ENCODE measurements around the gene CLDN25.
"Not testable (repeated sequence)": the region's sequence is repeated elsewhere in the genome, so short reads cannot be mapped to it uniquely, and the experiment has no call there.

CLDN25 gene

GRCh38 chr11:113779496-113779895 is at the start of gene CLDN25:
Gene CLDN25 (plus strand): TSS chr11:113779796. CDS start chr11:113779796, 0 bp downstream.
- no peak for DNase-seq (ENCODE audit: low read depth in 2 of 2)

DNA sequence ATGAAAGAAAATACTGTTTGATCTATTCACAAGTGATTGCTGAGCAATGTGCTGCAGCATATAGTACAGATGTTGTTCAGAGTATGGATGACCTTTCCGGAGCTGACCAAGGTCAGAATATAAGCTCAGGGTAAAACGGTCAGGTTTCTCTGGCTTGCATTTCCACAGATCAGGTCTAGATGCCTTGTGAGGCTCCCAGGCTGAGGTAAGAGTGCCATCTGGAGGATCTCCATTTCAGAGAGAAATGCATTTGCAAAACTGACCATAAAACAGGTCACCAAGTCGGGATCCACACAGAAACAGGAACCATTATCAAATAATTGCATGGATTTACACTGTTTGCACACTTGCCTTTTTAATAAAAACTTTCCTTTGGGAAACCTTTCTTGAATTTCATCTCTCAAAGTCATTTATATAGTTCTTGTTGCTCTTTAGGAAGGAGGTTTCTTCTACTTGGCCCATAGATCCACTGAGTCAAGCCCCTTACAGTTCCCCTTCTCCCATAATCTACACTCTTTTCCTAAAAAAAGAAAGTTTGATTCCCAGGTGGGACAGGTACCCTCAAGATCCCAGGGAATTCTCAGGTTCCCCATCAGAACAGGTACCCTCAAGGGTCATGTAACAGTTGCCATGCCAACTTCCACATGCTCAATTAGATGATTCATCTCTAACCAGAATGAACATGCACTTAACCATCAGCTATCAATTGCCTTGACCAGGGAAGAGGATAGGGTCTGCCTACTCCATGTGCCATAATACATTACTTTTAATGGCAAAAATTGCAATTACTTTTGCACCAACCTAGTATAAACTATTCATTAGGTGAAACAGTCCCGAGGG is 48.5 kb upstream of the CLDN25 start:
- DNase-seq (ENCODE audit: low read depth in 2 of 2) = no peak

DNA sequence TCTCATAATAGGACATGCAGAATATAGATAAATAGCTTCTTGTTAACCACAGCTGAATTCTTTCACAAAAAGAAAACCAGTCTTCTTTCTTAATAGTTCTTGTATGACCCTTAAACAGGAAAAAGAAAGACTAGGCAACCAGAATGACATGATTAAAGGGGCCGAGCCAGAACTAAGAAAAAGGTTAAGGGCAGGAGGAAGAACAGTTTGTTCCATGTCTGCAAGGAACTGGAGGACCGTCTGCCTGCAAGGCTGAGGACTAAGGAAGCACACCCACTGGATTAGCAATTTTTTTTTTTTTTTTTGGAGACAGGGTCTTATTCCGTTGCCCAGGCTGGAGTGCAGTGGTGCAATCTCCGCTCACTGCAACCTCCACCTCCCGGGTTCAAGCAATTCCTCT is 47.5 kb upstream of the CLDN25 start:
- no peak for DNase-seq (ENCODE audit: low read depth in 2 of 2)

GRCh38 chr11:113736323-113736722 is 43.3 kb upstream of the CLDN25 start:
- no peak for DNase-seq (ENCODE audit: low read depth in 2 of 2)

DNA sequence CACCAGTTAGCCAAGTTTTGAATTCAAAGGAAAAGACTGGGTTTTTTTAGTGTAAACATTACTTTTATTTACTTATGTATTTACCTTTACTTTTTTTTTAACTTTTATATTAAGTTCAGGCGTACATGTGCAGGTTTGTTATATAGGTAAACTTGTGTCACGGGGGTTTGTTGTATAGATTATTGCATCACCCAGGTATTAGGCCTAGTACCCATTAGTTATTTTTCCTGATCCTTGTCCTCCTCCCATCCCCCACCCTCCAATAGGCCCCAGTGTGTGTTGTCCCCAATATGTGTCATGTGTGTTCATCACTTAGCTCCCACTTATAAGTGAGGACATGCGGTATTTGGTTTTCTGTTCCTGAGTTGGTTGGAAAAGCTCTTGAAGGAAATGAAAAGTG is 26.7 kb upstream of the CLDN25 start:
- no peak for DNase-seq (ENCODE audit: low read depth in 2 of 2)

- no peak for DNase-seq (ENCODE audit: low read depth in 2 of 2)
Observed at GRCh38 chr11:113760241-113760640, 19.4 kb upstream of the CLDN25 start.

GRCh38 chr11:113763040-113763439 is 16.6 kb upstream of the CLDN25 start:
- not testable (repeated sequence) for DNase-seq (ENCODE audit: low read depth in 2 of 2)

- no peak for DNase-seq (ENCODE audit: low read depth in 2 of 2)
Observed at GRCh38 chr11:113764527-113765219, 14.9 kb upstream of the CLDN25 start.

GRCh38 chr11:113771964-113772363 is 7.6 kb upstream of the CLDN25 start:
- no peak for DNase-seq (ENCODE audit: low read depth in 2 of 2)

GRCh38 chr11:113773092-113773415 is 6.5 kb upstream of the CLDN25 start:
- DNase-seq (ENCODE audit: low read depth in 2 of 2) = peak in 1 of 2 donors; percentile 3

DNA sequence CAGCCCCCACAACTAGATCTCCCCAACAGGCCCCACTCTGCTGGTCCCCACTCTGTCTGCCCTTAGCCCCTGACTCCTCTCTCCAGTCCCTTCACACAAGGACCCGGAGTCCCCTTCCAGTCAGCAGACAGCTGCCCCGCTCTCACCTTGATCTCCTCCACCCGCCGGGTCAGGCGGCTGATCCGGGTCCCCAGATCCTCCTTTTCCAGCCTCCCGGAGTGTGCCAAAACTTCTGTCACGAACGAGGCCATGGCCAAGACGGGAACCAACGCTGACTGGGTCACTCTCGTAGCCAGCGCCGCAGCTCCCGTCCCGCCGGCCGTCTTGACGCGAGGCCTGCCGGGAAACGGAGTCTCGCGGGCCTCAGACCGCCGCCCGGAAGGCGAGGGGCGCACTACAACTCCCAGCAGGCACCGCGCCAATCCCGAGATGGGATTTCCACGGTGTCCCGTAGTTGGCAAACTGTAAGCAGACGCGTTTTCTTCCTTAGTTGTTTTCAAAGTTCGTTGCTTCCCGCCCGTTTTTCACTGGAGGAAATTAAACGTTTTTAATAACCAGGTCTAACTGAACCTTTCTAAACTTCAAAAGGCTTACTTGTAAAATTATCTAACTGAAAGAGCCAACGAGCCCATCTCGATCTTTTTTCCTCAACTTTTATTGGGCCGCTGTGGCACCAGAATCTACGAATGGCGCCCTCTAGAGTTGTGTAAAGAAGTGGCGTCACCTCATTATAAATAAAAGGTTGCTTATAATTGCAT is 6.0 kb upstream of the CLDN25 start, which contains the start of gene ZW10:
ZW10 (minus strand) TSS at position 277 of the 758 bp plus-strand sequence; CDS start at position 251, 26 bp downstream.
- peak; percentile 91 for DNase-seq (ENCODE audit: low read depth in 2 of 2)

DNA sequence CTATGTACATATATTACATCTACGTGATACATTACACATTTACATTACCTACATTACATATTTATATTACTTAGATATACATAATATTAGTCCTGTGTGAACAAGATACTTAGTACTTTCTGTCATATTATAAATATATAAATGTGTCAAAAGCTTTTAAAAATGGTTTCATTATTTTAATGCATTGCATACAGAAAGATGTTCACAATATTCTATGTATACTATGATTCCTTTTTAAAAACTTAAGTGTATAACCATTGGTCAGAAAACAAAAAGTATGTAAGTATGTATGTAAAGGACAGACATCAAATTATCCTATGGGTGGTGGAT is 5.5 kb upstream of the CLDN25 start:
- DNase-seq (ENCODE audit: low read depth in 2 of 2) = no peak

- DNase-seq (ENCODE audit: low read depth in 2 of 2) = no peak
Observed at GRCh38 chr11:113778111-113778910, 1.3 kb upstream of the CLDN25 start.

DNA sequence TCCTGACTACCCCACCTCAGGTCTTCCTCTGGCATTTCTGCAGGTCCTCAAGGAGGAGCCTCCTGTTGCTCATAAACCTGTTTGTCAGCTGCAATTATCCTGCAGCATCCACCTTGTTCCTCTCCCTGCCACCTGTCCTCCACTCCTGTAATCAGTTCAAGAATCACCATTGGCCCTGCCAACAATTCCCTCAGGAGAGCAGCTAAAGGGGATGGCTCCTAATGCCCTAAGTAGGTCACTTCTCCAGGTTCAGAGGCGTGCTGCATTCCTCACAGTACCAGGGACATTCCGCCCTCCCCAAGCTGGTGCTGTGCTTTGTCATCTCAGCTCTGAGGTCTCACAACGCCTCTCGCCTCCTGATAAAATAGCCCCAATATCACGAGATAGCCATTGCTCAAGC is 2.1 kb downstream of the CLDN25 start:
- DNase-seq (ENCODE audit: low read depth in 2 of 2) = no peak

DNA sequence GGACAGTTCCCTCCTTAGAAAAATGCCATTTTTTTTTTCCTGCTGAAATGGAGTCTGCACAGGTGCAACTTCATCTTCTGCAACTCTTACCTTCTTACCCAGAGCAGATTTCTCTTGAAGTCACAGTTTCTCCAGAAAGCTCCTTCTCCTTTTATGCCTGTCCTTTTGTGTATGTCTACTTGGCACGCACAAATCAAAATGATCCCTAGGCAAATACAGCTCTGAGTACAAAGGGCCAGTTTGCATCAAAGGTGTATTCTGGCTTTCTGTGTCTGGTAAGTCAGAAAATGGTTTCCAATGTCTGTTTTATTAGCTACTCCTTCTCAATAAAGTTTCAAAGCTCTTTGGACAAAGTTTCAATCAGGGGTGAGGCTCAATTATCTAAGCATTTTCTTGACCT is 2.5 kb downstream of the CLDN25 start:
- no peak for DNase-seq (ENCODE audit: low read depth in 2 of 2)

DNA sequence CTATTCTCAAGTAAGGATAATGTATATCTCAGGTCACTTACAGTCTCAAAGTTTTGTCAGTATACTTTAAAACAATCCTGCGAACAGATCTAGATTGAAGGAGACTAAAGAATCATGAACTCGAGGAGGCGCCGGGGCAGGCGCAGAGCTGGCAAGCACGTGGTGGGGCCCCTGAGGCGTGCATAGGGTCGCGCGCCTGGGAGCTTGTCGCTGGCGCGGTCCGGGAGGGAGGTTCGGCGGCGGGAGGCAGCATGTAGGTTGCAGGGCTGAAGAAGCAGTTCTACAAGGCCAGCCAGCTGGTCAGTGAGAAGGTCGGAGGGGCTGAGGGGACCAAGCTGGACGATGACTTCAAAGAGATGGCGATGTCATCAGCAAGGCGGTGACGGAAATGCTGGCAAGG is 9.4 kb downstream of the CLDN25 start:
- DNase-seq (ENCODE audit: low read depth in 2 of 2) = not testable (repeated sequence)

- no peak for DNase-seq (ENCODE audit: low read depth in 2 of 2)
Observed at GRCh38 chr11:113789675-113790320, 10.2 kb downstream of the CLDN25 start.

DNA sequence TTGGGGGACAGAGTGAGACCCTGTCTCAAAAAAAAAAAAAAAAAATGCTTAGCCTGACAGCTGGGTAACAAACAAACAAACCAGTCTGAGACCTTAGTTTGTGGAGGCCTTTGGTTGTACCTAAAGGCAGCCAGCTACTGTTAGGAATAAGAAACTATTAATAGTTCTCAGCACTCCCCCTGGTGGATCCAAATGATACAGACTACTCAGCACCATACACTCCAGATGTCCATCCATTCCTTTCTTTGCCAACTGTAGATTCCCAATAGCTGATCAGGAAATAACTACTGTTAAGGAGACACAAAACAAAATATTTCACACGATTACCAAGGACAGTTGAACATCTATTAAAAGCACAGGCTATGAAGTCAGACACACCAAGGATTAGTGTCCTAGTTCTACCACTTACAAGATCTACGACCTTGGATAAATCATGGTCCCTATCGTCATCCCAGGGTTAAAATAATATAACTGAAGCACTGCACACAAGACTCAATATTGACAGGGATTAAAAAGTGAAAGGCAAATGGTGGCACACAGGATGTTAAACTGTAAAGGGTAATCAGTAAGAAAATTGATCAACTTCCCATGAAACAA is 17.2 kb downstream of the CLDN25 start:
- DNase-seq (ENCODE audit: low read depth in 2 of 2) = no peak

- no peak for DNase-seq (ENCODE audit: low read depth in 2 of 2)
Observed at GRCh38 chr11:113802621-113803020, 23.0 kb downstream of the CLDN25 start.

GRCh38 chr11:113805640-113806039 is 26.0 kb downstream of the CLDN25 start:
- DNase-seq (ENCODE audit: low read depth in 2 of 2) = no peak

DNA sequence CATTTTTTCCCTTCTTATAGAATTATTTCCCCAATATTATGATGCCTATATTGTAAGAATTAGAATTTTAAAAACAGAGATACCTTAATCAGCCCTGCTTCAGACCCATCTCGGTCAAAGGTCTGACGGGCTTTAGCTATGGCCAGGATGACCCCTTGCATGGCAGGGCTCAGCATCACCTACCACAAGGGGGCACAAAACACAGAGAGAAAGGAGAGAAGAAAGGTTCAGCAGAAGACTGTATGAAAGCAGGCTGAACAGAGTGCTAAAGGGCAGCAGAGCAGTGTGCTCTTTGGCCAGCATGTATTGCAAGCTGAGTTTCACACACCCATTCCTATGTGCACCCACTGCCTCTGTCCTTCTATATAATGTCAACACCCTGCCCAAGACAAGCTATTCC is 26.8 kb downstream of the CLDN25 start:
- no peak for DNase-seq (ENCODE audit: low read depth in 2 of 2)
